ENCODE measurements around the gene FRAS1.

DNA sequence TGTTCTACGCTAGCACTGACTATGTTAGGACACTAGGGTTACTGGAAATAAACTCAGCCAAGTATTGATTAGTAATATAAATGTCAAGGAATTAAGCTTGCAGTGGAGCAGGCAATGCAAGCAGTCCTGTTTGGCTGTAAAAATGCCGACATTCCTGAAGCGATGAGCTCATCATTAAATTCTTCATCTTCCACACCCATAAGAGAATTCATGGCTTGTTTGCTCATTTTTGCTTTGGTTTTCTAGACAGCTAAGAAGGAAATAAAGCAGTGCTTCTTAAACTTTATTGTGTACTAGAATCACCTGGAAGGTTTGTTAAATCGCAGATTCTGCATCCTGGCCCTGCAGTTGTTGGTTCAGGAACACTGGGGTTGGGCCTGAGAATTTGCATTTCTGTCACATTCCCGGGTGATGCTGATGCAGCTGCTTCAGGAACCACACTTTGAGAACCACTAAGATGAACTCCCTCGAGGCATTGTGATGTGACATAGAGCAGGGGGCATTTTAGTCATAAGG, 512.2 kb downstream of the FRAS1 start:
- TF ChIP-seq ZBTB21 (CRISPR knock-in tag; IDR thresholded peaks at IDR 0.05; ENCODE audit: borderline replicate concordance), result no peak
- TF ChIP-seq, protein P1, sequence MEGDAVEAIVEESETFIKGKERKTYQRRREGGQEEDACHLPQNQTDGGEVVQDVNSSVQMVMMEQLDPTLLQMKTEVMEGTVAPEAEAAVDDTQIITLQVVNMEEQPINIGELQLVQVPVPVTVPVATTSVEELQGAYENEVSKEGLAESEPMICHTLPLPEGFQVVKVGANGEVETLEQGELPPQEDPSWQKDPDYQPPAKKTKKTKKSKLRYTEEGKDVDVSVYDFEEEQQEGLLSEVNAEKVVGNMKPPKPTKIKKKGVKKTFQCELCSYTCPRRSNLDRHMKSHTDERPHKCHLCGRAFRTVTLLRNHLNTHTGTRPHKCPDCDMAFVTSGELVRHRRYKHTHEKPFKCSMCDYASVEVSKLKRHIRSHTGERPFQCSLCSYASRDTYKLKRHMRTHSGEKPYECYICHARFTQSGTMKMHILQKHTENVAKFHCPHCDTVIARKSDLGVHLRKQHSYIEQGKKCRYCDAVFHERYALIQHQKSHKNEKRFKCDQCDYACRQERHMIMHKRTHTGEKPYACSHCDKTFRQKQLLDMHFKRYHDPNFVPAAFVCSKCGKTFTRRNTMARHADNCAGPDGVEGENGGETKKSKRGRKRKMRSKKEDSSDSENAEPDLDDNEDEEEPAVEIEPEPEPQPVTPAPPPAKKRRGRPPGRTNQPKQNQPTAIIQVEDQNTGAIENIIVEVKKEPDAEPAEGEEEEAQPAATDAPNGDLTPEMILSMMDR (IDR thresholded peaks at IDR 0.05), result no peak
- TF ChIP-seq, protein P2, sequence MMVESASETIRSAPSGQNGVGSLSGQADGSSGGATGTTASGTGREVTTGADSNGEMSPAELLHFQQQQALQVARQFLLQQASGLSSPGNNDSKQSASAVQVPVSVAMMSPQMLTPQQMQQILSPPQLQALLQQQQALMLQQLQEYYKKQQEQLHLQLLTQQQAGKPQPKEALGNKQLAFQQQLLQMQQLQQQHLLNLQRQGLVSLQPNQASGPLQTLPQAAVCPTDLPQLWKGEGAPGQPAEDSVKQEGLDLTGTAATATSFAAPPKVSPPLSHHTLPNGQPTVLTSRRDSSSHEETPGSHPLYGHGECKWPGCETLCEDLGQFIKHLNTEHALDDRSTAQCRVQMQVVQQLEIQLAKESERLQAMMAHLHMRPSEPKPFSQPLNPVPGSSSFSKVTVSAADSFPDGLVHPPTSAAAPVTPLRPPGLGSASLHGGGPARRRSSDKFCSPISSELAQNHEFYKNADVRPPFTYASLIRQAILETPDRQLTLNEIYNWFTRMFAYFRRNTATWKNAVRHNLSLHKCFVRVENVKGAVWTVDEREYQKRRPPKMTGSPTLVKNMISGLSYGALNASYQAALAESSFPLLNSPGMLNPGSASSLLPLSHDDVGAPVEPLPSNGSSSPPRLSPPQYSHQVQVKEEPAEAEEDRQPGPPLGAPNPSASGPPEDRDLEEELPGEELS (CRISPR knock-in tag; IDR thresholded peaks at IDR 0.05), result no peak
- TF ChIP-seq OVOL2 (CRISPR knock-in tag; IDR thresholded peaks at IDR 0.05; ENCODE audit: borderline replicate concordance), result no peak
- TF ChIP-seq FOXK1 (CRISPR knock-in tag; IDR thresholded peaks at IDR 0.05), result no peak
- TF ChIP-seq, protein P3, sequence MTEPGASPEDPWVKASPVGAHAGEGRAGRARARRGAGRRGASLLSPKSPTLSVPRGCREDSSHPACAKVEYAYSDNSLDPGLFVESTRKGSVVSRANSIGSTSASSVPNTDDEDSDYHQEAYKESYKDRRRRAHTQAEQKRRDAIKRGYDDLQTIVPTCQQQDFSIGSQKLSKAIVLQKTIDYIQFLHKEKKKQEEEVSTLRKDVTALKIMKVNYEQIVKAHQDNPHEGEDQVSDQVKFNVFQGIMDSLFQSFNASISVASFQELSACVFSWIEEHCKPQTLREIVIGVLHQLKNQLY (CRISPR knock-in tag; IDR thresholded peaks at IDR 0.05), result no peak

Measured in WTC11 (cell line).